Measurements from ENCODE around the gene DTNA.

DNA sequence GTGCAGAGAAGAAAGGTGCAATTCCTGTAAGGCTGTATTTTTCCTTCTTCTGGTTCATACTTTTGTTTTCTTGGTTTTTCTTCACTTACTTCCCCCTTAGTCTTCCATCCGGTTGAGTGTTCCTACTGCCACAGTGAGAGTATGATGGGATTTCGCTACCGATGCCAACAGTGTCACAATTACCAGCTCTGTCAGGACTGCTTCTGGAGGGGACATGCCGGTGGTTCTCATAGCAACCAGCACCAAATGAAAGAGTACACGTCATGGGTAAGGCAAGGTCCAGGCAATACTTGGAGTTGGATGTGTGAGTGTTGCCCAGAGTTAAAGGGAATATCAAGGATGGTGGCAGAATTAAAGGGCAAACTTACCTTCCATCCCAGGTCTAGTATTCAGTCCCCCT, 108.0 kb downstream of the DTNA start:
- TF ChIP-seq POLR2A (IDR thresholded peaks at IDR 0.05; ENCODE audit: low read depth, low read length) (no peak), POLR2AphosphoS5 (IDR thresholded peaks at IDR 0.05; ENCODE audit: low read depth, low read length) (no peak)

Data from GM12892 (cell line).